ENCODE data around the gene TLR6.
A peak's percentile ranks its signal among the peaks of the same experiment; 100 is the strongest.

Gene TLR6

DNA sequence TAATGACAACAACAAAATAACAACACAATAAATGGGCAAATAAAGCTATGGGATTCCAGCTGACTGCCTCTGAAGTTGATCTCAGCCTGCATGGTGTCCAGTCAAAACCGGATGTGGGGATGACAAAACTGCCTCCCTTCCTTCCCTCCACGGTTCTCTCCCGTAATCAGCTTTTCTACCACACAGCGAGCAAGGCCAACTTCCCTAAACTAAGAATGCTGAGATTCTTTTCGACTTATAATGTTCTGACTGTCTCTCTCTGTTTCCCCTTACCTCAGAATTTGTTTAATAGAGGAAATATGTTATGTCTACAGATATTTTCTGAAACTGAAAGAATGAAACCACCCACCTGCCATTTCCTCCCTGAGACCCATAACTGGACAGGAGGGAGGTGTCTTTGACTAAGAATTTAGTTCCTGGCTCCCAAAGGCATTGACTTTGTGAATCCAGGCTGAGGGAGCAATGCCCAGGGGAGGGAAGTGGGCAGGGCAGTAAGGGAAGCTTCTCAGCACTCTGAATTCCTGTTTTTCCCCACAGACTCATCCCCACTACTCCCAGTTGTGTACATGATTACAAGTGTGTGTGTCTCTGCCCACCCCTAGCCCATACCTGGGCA, 51.0 kb downstream of the TLR6 start:
- no peaks in the 10 kb centered on the region for H4K20me1 ChIP-seq (ENCODE audit: insufficient read depth, low read length, poor library complexity, severe bottlenecking)
- no peak overlapping the region for H3K9ac ChIP-seq (ENCODE audit: low read depth, low read length, poor library complexity, severe bottlenecking)
- TF ChIP-seq, protein P1, sequence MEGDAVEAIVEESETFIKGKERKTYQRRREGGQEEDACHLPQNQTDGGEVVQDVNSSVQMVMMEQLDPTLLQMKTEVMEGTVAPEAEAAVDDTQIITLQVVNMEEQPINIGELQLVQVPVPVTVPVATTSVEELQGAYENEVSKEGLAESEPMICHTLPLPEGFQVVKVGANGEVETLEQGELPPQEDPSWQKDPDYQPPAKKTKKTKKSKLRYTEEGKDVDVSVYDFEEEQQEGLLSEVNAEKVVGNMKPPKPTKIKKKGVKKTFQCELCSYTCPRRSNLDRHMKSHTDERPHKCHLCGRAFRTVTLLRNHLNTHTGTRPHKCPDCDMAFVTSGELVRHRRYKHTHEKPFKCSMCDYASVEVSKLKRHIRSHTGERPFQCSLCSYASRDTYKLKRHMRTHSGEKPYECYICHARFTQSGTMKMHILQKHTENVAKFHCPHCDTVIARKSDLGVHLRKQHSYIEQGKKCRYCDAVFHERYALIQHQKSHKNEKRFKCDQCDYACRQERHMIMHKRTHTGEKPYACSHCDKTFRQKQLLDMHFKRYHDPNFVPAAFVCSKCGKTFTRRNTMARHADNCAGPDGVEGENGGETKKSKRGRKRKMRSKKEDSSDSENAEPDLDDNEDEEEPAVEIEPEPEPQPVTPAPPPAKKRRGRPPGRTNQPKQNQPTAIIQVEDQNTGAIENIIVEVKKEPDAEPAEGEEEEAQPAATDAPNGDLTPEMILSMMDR (conservative IDR thresholded peaks at IDR 0.05; ENCODE audit: low read length): no peak
- no peak for TF ChIP-seq EZH2phosphoT487 (IDR thresholded peaks at IDR 0.05; ENCODE audit: borderline replicate concordance)
- H3K4me1 ChIP-seq (ENCODE audit: insufficient read depth, low read length, poor library complexity, severe bottlenecking): no peaks in the 10 kb centered on the region
- peaks cover 2% of the 10 kb centered on the region; the same call in 1 of the 2 replicates for H3K9me3 ChIP-seq (ENCODE audit: insufficient read depth, low read depth, low read length)
- H3K4me2 ChIP-seq (ENCODE audit: low read depth, low read length, poor library complexity, severe bottlenecking): no peak overlapping the region
- no peaks in the 10 kb centered on the region for H3K27me3 ChIP-seq (ENCODE audit: insufficient read depth, low read length, poor library complexity, severe bottlenecking)
- no peaks in the 10 kb centered on the region for H3K36me3 ChIP-seq (ENCODE audit: insufficient read depth, low read length)
- H3F3A ChIP-seq (ENCODE audit: low read depth): no peaks in the 10 kb centered on the region
- no peaks in the 10 kb centered on the region for H3K9me2 ChIP-seq (replicated peaks; ENCODE audit: low read depth, low read length)
- peak overlapping the region; percentile 69; the same call in 1 of the 2 replicates for H2AFZ ChIP-seq (ENCODE audit: low read length)
- no peak overlapping the region for H3K4me3 ChIP-seq (ENCODE audit: low read length, poor library complexity, severe bottlenecking)
- no peaks in the 10 kb centered on the region for H3K79me2 ChIP-seq (ENCODE audit: insufficient read depth, low read length)

DNA sequence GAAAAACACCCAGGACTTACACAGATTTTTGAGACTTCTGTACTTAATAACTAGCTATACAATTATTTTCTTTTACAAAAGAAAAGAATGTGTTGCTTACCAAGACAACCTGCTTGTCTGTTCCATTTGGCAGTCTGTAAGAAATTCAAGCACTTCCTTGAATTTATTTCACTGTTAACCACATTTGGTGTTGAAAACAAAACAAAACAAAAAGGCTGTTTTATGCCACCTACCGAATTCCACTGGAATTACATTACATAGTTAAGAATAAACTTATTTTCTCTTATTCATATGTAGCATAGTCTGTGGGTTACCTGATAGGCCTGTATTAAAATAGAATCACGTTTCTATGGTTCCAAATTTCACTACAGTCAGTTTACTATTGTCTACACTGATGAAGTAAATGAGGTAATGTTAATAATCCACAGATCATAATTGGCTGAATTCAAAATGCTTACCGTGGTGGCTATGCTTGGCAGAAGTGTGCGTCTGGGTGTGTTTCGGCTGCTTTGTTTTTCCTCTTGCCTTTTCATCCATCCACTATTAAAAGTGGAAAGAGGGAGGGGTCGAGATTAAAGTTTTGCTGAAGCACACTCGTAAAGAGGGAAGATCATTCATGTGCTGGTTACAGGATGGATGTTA, 51.8 kb downstream of the TLR6 start, which contains the start of gene TLR1:
Gene TLR1, minus strand, starts transcription at position 138 of the 642 bp plus-strand sequence. CDS start 5,960 bp downstream, outside the sequence.
- TF ChIP-seq EZH2phosphoT487 (IDR thresholded peaks at IDR 0.05; ENCODE audit: borderline replicate concordance): no peak
- TF ChIP-seq, protein P1 (conservative IDR thresholded peaks at IDR 0.05; ENCODE audit: low read length): peak; percentile 72
- Histone ChIP-seq H2AFZ (ENCODE audit: low read length) (peak within 1 kb of the TSS; percentile 69), H3K27me3 (ENCODE audit: insufficient read depth, low read length, poor library complexity, severe bottlenecking) (no peaks in the 10 kb centered on the region), H3K4me3 (ENCODE audit: low read length, poor library complexity, severe bottlenecking) (no peak within 1 kb of the TSS), H4K20me1 (ENCODE audit: insufficient read depth, low read length, poor library complexity, severe bottlenecking) (no peaks in the 10 kb centered on the region), H3K4me1 (ENCODE audit: insufficient read depth, low read length, poor library complexity, severe bottlenecking) (no peaks in the 10 kb centered on the region), H3K9me3 (ENCODE audit: insufficient read depth, low read depth, low read length) (peaks cover 2% of the 10 kb centered on the region; the same call in 1 of the 2 replicates), H3K4me2 (ENCODE audit: low read depth, low read length, poor library complexity, severe bottlenecking) (peak within 1 kb of the TSS; percentile 36), H3K9me2 (replicated peaks; ENCODE audit: low read depth, low read length) (no peaks in the 10 kb centered on the region), H3K36me3 (ENCODE audit: insufficient read depth, low read length) (no peaks in the 10 kb centered on the region), H3K79me2 (ENCODE audit: insufficient read depth, low read length) (no peaks in the 10 kb centered on the region), H3F3A (ENCODE audit: low read depth) (no peaks in the 10 kb centered on the region), H3K9ac (ENCODE audit: low read depth, low read length, poor library complexity, severe bottlenecking) (no peak within 1 kb of the TSS)

DNA sequence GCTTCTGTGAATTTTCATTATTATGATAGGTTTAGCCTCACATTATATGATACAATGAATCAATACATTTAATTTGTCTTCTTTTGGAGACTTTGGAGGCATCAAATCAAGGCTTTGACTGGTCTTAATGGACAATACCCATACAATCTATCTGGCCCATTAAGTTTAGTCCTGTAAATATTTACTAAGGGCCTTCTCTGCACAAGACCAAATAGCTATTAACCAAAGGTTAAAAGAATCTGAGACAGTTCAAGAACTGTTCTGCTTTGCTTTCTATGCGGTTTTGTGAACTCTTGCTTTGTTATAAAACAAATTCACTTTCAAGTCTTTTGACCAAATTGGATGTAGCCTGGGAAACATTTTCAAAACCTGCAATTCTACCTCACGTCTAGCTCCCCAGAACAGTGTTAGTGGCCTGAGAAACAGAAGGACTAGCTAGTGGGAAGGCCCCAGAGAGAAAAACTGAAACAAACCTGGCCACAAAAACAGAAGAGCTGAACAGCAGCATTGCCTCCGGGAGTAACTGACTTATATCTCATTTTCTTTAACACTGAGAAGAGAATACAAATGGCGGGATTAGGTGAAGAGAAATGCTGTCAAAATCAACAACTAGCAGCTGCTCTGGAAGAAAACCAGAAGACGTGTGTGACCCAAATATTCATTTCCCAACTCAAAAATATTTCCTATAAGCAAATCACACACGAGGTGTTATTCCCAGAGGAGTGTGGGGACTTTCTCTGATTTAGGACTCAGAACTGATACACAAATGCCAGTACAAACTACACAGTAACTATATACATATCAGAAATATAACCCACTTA, 52.6 kb downstream of the TLR6 start:
- no peak overlapping the region for H3K4me3 ChIP-seq (ENCODE audit: low read length, poor library complexity, severe bottlenecking)
- H3K9ac ChIP-seq (ENCODE audit: low read depth, low read length, poor library complexity, severe bottlenecking): no peak overlapping the region
- peaks cover 2% of the 10 kb centered on the region; the same call in 1 of the 2 replicates for H3K9me3 ChIP-seq (ENCODE audit: insufficient read depth, low read depth, low read length)
- H3K4me2 ChIP-seq (ENCODE audit: low read depth, low read length, poor library complexity, severe bottlenecking): peak overlapping the region; percentile 36
- no peaks in the 10 kb centered on the region for H3K79me2 ChIP-seq (ENCODE audit: insufficient read depth, low read length)
- H3K9me2 ChIP-seq (replicated peaks; ENCODE audit: low read depth, low read length): no peaks in the 10 kb centered on the region
- peak overlapping the region; percentile 64 for H2AFZ ChIP-seq (ENCODE audit: low read length)
- H3K36me3 ChIP-seq (ENCODE audit: insufficient read depth, low read length): no peaks in the 10 kb centered on the region
- no peaks in the 10 kb centered on the region for H3F3A ChIP-seq (ENCODE audit: low read depth)
- H3K4me1 ChIP-seq (ENCODE audit: insufficient read depth, low read length, poor library complexity, severe bottlenecking): no peaks in the 10 kb centered on the region
- H3K27me3 ChIP-seq (ENCODE audit: insufficient read depth, low read length, poor library complexity, severe bottlenecking): no peaks in the 10 kb centered on the region
- H4K20me1 ChIP-seq (ENCODE audit: insufficient read depth, low read length, poor library complexity, severe bottlenecking): no peaks in the 10 kb centered on the region
- TF ChIP-seq, protein P1 (conservative IDR thresholded peaks at IDR 0.05; ENCODE audit: low read length): no peak
- TF ChIP-seq EZH2phosphoT487 (IDR thresholded peaks at IDR 0.05; ENCODE audit: borderline replicate concordance): no peak

Measured in Loucy (cell line).